ENCODE results near the gene SKAP1.
"Not testable (repeated sequence)": the region's sequence is repeated elsewhere in the genome, so short reads cannot be mapped to it uniquely, and the experiment has no call there.

Gene SKAP1

DNA sequence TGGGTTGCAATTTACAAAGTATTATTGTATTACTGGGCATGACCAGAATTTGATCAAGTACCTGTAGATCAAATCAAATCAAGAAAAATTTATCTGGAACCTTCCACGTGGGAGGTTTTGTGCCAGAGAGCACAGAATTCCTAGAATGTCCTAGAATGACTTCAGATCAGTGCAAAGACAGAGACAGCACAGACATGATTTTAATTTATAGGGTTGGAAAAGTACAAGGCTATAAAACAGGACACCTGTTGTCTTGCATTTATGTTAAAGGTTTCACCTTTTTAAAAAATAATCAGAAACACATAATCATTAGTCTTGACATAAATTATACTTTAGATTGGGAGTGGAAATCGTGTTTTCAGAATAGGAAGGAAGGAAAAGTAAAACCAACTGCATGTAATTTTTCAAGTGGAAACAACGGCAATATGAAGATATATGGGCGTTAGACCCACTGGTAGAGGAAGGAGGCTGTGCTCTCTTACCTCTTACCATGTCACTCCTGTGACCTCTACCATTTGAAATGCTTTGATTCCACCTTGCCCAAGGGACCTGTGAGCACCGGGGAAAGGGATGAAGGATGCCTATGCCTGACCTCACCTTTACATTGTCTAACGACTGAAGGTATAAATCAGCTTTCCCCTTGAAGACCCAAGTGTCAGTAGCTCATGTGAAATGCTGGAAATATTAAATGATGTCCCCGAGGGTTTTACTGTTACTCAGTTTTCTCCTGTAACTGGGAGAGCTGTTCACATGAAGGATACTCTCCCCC lies 222.1 kb downstream of the SKAP1 start:
- DNase-seq (ENCODE audit: low spot score) = no peak

DNA sequence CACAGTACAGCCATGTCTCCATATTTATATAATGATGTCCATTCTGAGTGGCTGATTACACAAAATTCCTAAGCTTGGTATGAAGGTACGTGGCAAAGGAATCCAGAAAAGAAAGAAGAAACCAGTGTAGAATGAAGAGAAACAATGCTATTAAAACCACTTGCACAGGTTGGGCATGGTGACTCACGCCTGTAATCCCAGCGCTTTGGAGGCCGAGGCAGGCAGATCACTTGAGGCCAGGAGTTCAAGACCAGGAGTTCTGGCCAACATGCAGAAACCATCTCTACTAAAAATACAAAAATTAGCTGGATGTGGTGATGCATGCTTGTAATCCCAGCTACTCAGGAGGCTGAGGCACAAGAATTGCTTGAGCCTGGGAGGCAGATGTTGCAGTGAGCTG lies 223.0 kb downstream of the SKAP1 start:
- not testable (repeated sequence) for DNase-seq (ENCODE audit: low spot score)

DNA sequence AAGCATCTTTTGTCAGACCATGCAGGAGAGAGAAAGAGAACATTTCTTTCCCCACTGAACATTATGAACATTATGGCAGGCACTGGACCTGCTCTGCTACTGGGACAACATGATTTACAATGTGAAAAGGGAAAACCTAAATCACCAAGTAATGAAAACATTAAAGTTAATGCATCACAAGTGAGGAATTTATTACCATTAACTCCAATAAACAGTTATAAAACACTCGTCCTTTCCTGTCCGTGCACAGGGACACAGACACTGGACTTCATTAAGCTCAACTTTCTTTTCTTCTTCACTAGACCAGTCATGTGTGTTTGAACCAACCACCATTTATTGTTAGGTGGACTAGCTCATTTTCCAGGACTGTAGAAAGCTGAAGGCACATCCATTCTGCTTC lies 227.1 kb downstream of the SKAP1 start:
- DNase-seq (ENCODE audit: low spot score) = no peak

DNA sequence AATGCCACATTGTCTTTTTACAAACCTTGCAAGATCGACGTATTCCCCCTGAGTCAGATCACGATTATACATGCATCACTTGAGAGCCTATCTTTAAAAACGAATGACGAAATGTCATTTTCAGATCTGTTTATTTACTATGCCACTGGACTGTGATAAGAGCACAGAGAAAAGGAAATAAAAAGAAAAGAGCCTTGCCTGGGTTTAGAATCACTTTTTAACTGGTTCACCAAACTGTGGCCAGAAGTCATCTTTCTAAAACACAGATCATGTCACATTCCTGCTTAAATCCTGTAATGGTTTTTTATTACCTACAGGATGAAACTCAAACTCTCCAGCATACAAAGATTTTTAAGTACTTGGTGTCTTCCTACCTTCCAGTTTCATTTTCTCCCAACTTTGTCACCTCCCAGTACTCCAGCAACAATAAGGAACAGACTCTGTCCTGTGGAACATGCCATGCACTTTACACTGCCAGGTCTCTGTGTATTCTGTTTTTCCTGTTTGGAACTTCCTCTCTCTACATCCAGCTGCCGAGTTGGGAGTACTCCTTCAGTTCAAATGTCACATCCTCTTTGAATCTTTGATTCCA lies 231.0 kb downstream of the SKAP1 start:
- DNase-seq (ENCODE audit: low spot score) = no peak

DNA sequence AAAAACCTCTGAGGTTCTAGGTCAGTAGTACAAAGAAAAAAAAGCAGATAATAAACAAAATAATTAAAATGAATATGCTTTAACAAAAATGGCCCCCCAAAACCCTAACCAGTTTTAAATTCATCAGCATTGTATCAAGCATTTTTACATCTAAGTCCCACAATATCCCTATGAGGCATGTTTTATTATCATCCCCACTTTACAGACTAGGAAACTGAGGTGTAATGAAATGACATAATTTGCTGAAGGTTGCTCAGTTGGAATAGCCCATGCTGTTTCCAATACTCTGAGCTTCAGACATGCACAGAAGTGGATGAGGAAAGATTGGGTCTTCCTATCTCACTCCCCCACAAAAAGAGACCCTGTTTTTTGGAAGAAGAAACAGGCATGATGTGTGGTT lies 234.1 kb downstream of the SKAP1 start:
- DNase-seq (ENCODE audit: low spot score) = no peak

DNA sequence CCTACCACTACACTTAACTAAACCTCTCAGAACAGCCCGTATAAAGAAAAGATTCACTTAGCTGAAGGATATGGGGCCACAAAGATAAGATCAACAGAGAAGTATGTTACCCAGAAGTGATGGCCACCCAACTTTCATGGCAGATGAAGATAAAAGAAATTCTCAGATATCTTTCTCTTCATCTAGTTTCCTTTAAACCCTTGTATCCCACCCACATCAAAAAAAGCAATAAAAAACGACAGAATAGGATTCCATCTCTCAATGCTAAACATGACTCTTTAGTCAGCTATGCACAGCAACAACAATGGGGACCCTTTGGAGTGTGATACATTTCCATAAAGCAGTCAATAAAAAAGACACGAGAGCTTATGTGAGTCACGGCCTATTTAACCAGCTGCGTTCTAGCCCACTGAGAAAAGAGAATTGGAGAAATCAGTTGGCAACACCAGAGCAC lies 235.9 kb downstream of the SKAP1 start:
- no peak for DNase-seq (ENCODE audit: low spot score)

DNA sequence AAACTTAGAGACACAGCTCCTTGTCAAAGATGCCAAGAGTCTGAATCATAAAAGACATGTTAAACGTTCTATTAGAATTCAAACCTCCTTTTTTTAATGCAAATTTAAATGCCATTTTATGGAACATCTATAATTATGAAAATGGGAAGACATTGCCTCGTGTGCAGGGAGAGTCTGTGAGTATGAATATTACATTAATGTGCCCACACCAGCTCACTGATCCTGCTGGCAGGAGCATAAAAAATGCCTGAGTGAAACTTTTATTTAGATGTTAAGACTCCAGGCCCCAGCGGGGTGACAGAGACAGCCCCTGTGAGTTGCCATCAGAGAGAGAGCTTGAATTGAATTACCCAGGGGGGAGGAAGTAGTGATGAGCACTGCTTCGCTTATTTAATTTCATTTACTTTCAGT lies 237.7 kb downstream of the SKAP1 start:
- no peak for DNase-seq (ENCODE audit: low spot score)

DNA sequence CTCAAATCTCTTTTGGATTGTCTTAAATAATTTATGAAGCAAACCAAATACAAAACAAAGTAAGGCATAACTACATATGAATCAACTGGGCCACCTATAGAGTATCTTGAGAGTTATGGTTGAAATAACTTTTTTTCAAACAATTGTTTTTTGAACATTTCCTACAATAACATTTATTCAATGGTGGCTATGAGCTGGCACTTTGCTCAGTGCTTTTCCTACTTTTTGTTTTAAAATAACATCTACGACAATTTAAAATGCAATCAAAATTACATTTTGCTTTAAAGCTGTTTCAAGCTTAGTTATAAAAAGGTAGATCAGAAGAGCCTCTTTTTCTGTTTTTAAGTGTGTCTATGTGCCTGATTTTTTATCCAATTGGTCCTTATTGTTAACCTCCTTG lies 238.7 kb downstream of the SKAP1 start:
- DNase-seq (ENCODE audit: low spot score) = no peak

DNA sequence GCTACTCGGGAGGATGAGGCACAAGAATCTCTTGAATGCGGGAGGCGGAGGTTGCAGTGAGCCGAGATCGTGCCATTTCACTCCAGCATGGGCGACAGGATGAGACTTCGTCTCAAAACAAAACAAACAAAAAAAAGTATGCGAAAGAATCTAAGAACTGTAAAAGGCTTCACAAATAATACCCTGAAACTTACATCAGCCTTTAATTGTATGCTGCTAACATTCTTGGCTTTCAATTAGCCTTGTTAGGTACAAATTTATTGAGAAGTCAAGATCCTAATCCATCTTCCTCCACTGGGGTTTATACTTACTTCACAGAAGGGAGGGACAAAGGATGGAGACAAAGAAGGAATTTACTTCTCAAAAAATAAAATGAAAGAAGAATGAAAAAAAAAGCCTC lies 239.1 kb downstream of the SKAP1 start:
- DNase-seq (ENCODE audit: low spot score) = no peak

DNA sequence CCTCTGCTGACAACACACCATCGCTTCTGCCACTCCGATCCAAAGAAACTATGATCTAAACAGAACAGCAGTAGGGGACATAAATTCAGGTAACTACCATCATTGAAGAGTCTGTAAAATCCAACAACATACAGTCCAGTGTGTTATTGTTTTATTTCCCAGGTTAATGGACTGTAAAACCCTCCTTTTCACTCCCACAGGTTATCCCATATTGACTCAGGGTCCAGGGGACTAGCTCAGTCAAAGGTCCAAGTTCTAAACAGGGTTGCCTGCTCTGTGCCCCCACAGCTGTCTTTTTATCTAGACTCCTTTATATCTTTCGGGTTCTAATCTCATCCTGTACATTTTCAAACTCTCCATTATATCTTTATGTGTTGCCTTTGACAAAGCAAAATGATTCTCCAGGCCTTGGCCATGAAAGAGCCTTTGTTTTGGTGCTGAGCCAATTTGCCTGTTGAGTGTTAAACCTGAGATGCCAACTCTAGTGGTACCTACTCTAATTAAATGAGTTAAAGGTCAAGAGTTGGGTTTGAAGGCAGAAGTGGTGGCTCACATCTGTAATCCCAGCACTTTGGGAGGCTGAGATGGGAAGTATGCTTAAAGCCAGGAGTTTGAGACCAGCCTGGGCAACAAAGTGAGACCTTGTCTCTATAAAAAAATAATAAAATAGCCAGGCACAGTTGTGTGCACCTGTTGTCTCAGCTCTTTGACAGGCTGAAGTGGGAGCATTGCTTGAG lies 242.0 kb downstream of the SKAP1 start:
- no peak for DNase-seq (ENCODE audit: low spot score)

DNA sequence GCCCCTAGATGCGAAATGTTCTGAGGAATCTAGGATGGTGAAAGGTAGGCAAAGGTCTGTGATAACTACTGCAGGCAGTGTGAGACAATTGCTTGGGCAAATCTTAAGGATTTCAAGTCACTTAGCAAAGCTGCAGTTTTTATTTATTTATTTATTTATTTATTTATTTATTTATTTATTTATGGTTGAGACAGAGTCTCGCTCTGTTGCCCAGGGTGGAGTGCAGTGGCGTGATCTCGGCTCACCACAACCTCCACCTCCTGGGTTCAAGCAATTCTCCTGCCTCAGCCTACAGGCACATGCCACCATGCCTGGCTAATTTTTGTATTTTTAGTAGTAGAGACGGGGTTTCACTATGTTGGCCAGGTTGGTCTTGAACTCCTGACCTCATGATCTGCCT lies 243.7 kb downstream of the SKAP1 start:
- not testable (repeated sequence) for DNase-seq (ENCODE audit: low spot score)

DNA sequence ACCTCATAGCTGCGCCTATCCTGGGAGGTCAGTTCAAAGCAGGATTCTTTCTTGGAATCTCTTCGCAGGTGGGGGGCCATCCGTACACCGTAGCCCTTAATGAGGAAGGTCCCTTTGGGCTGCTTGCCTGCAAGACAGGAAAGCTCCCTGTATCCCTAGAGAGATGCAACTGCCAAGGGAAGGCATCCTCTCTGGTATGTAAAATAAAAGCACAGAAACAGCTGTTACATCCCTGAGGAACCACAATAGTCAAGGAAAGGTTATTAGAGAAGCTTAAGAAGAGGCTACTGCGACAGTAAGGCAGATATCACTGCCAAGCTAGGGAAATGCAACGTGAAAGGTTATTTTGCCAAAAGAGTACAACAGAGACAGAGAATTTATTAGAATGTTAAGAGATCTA lies 245.3 kb downstream of the SKAP1 start:
- no peak for DNase-seq (ENCODE audit: low spot score)

DNA sequence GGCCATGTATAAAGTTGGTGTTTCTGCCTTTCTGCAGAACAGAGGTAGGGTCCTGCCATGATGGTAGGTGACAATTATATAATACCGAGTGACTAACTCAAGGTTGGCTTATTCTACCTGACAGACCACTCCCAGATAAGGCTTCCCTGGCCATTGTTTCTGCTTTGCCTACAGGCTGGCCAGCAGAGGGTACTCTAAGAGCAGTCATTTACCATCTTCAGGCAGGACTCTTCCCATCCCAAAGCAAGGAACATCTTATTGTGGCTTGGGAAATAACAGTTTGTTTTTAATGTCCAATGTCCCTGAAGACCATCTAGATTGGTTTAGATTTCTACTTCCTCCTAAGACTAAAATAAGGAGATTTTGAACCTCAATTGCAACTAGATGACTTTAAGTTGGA lies 248.4 kb downstream of the SKAP1 start:
- DNase-seq (ENCODE audit: low spot score) = no peak

DNA sequence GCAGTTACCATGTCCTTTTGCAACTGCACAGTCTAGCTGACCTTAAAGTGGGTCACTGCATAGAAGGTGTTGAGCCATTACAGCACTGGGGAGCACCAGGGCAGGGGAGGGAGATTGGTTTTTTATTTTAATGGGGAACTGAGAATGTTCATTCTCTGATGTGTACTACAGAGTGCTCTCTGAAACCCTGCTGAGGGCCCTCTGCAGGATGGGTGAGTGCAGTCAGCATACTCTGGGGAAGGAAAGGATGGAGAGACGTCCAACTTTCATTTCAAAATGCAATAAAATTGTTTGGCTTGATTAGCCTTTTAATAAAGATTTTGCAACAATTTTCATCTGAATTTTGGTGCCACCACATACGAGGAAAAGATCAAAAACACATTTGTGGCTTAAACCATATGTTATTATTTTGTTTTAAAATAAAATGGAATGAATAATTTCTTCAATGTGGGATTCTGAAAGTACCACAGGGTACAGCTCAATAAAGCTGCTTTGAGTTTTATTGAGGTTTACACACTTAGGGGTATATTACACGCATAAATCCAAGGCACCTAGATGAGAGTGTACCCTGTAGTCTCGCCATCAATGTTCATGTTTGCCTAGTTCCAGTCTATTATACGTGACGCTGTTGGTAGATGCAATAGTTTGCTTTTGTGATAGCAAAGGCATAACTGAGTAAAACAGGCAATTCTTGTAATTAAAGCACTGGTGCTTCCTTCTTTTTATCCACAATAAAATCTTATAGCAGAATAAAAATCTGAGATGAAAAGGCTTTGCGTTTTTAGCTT lies 249.0 kb downstream of the SKAP1 start:
- no peak for DNase-seq (ENCODE audit: low spot score)

DNA sequence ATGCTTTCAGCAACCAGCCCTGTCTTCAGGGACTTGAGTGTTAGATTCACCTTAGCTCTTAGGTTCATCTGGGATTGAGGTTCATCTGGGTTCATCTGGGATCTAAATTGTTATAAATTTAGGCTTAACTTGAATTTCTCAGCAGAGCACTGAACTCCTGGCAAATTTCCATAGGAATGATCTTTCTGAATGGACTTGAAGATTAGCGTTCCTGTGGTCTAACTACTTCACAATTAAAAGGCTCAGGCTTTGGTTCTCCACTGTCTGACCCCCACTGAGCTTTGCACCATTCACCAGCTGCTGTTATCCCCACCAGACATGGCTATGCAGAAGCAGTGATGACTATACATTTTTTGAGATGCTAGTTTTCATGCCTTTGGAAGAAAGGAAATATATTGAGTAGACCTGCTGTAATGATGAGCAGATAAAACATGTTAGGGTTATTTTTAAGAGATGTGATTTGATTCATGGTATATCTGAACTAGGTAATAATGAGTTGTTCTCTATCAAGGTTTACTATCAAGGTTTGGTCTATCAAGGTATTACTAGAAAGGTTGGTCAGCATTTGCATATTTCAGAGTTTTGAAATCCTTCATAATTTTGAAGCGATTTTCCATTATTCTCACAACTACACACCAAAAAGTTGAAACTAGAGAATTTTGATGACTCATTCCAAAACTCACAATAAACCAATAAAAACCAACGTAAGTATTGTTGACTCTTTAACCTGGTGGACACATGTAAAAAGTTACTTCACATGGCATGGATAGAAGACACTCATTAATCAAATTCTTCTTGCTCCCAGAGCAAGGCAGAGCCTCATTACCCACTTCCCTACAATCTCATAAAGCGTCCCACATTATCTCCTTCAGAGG lies 250.7 kb downstream of the SKAP1 start:
- DNase-seq (ENCODE audit: low spot score) = no peak

DNA sequence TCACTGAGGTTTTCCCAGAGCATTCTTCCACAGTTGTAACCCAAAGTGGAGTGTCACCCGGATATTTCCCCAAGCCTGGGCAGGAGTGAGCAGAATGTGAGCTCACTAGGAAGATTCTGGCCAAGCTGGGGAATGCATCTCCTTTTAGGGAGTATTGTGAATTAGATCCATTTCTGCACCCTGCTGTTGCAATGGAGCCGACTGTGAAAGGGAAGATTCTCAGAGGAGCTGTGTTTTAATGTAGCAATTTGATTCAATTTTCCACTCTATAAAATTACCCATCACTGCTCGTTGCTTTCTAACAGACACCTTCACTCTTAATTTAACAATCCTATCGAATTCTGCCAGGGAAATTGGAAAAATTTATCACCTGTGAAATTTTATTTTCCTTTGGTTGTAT lies 251.7 kb downstream of the SKAP1 start:
- DNase-seq (ENCODE audit: low spot score) = no peak

DNA sequence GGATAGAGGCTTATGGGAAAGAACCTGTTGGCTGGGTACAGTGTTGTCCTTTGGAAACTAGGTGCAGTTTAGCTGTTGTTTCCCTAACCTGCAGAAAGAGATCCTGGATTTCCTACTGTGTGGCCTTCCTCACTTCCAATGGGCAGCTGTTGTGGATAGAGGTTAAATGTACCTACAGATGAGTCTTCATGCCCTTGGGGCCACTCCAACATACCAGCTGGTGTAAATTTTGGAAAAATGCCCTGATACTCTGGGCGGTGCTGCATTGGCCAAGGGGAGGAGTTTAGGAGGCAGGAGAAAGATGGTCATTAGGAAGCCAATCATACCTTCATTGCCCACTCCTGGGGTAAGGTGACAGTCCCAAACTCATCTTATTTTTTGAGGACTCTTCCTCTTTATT lies 252.2 kb downstream of the SKAP1 start:
- no peak for DNase-seq (ENCODE audit: low spot score)

DNA sequence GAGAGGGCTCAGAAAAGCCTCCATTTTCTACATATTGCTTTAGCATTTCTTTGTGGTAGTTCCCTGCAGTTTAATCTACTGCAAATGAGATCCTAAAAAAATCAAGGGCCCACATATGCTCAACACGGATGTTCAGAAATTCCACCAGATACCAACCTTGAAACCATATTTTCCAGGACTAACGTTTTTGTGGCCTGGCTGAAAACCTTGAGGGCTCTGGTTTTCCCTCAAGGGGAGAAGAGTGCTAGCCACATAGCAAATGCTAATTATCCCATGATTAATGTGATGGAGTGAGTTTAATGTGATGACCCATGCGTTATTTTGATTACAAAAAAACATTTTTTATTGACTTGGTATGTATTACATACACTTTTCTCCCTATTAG lies 253.6 kb downstream of the SKAP1 start:
- no peak for DNase-seq (ENCODE audit: low spot score)

DNA sequence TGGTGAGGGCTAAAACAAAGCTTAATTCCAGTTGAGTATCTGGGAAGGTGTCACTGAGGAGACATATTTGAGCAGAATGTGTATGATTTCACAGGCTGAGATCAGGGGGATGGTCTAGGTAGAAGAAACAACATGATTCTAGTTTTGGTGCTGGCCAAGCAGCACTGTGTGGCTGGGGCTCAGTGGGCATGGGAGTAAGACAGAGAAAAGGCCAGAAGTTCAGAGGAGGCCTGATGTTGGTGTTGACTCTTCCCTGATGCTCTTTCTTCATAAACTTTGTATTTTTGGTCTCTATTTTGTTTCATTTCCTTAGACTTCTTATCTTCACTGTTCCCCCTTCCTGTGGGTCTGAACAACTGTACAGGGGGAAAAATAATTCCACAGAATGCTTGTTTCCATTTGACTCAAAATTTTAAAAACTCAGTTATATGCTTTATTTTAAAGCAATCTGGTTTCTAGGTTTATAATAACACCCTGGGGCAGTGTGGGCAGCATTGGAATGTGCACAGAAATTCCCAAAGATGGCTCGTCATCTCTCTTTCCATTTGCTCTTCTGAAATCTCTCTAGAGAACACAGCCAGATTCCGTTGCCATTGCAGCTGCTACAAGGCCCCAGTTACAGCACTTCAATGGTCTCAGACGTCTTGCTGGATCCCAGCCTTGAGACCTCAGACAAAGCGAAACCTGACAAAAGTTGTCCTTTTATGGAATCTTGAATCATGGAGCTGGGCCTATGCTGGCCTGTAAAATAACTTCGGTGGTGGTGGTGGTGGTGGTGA lies 254.1 kb downstream of the SKAP1 start:
- DNase-seq (ENCODE audit: low spot score) = no peak

DNA sequence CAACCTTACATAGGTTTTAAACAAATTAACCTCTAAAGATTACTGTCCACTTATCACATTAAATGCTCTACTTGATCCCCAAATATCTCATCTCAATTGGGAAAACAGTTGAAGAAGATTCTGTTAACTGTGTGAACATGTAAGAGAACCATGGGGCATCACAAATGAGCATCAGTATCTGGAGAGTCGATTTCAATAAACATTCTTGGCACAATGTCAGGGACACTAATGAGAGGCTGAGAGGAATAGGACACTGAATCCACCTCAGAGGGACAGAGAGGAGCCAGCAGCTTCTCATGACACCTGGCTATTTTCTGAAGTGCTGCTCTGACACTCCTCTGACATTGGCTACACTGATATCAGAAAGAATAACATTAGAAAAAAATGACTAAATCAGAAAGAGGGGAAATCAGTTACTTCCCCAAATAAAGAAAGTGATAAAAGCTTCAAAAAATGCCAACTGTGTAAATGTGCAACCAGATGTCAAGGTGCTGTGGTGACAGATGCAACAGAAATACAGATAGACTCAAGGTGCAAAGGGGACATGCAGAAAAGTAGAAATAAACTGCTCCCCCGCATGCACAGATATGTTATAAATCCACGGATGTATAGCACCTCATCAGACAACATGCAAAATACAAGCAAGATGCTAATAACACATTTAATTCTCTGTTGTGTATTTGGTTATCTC lies 255.0 kb downstream of the SKAP1 start:
- DNase-seq (ENCODE audit: low spot score) = no peak
